ENCODE results near the gene SLIT3. TPM values are rescaled to one million over a fixed set of nuclear protein-coding genes. Genes with fewer than 3 reads are reported as not detected.

The SLIT3 gene
- total RNA-seq, 1 donor from 2014 or later = 0.22 TPM

DNA sequence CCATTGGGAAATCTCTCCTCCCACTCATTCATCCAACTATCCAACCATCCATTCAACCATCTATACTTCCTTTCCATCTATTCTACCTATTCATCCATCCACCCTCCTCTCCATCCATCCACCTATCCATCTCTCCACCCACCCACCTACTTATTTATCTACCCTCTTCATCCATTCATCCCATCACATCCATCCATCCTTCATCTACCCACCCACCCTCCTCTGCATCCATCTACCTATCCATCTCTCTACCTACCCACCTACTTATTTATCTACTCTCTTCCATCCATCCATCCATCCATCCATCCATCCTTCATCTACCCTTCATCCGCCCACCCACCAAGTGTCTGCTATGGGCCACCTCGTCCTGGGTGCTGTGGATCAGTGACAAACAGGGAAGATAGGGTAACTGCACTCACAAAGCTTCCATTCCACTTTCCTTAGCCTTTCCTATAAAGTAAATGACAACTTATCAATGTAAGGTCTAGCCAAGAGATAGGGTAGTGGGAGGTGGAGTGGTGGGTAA, 625.0 kb downstream of the SLIT3 start:
- Histone ChIP-seq H3K9me3 (ENCODE audit: low read depth) (no peaks in the 10 kb centered on the region), H3K79me2 (ENCODE audit: low read depth) (no peaks in the 10 kb centered on the region)
- no peak for DNase-seq (ENCODE audit: low spot score)

GRCh38 chr5:168674893-168675482, 626.0 kb downstream of the SLIT3 start:
- Mint-ChIP-seq H3K27ac (no peak overlapping the region), H3K9me3 (no peaks in the 10 kb centered on the region), H3K4me1 (peaks cover 4% of the 10 kb centered on the region), H3K36me3 (no peaks in the 10 kb centered on the region), H3K4me3 (no peak overlapping the region), H3K27me3 (ENCODE audit: insufficient read depth, low read depth) (peaks cover 6% of the 10 kb centered on the region)
- Histone ChIP-seq H3K9ac (no peak overlapping the region), H3K27ac (no peak overlapping the region), H3K4me2 (no peak overlapping the region), H3F3A (ENCODE audit: low read depth) (no peaks in the 10 kb centered on the region), H3K4me1 (no peaks in the 10 kb centered on the region), H3K79me2 (ENCODE audit: low read depth) (no peaks in the 10 kb centered on the region), H3K4me3 (no peak overlapping the region), H3K9me3 (ENCODE audit: low read depth) (no peaks in the 10 kb centered on the region), H3K27me3 (no peaks in the 10 kb centered on the region), H2AFZ (replicated peaks) (no peak overlapping the region), H3K36me3 (no peaks in the 10 kb centered on the region), H4K20me1 (ENCODE audit: low read depth) (no peaks in the 10 kb centered on the region)
- peak; percentile 39 for DNase-seq (ENCODE audit: low spot score)
- TF ChIP-seq, protein P1, sequence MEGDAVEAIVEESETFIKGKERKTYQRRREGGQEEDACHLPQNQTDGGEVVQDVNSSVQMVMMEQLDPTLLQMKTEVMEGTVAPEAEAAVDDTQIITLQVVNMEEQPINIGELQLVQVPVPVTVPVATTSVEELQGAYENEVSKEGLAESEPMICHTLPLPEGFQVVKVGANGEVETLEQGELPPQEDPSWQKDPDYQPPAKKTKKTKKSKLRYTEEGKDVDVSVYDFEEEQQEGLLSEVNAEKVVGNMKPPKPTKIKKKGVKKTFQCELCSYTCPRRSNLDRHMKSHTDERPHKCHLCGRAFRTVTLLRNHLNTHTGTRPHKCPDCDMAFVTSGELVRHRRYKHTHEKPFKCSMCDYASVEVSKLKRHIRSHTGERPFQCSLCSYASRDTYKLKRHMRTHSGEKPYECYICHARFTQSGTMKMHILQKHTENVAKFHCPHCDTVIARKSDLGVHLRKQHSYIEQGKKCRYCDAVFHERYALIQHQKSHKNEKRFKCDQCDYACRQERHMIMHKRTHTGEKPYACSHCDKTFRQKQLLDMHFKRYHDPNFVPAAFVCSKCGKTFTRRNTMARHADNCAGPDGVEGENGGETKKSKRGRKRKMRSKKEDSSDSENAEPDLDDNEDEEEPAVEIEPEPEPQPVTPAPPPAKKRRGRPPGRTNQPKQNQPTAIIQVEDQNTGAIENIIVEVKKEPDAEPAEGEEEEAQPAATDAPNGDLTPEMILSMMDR (IDR thresholded peaks at IDR 0.05) = no peak
- TF ChIP-seq EZH2 (IDR thresholded peaks at IDR 0.05) (no peak), EZH2phosphoT487 (IDR thresholded peaks at IDR 0.05) (no peak)

More for the DNA sequence above, 625.0 kb downstream of the SLIT3 start:
- Mint-ChIP-seq H3K27me3 (ENCODE audit: insufficient read depth, low read depth) (peaks cover 8% of the 10 kb centered on the region), H3K4me3 (no peak overlapping the region), H3K27ac (no peak overlapping the region), H3K4me1 (peaks cover 12% of the 10 kb centered on the region), H3K9me3 (no peaks in the 10 kb centered on the region), H3K36me3 (no peaks in the 10 kb centered on the region)
- Histone ChIP-seq H3K4me2 (no peak overlapping the region), H3K27ac (no peak overlapping the region), H3K4me3 (no peak overlapping the region), H3K9ac (no peak overlapping the region), H3K27me3 (no peaks in the 10 kb centered on the region), H2AFZ (replicated peaks) (no peak overlapping the region), H3K36me3 (no peaks in the 10 kb centered on the region), H4K20me1 (ENCODE audit: low read depth) (no peaks in the 10 kb centered on the region), H3K4me1 (no peaks in the 10 kb centered on the region), H3F3A (ENCODE audit: low read depth) (no peaks in the 10 kb centered on the region)
- TF ChIP-seq, protein P1 (IDR thresholded peaks at IDR 0.05) = no peak
- TF ChIP-seq EZH2phosphoT487 (IDR thresholded peaks at IDR 0.05) (no peak), EZH2 (IDR thresholded peaks at IDR 0.05) (no peak)

GRCh38 chr5:168672888-168673287, 628.1 kb downstream of the SLIT3 start:
- no peak overlapping the region for H3K4me3 ChIP-seq
- no peaks in the 10 kb centered on the region for H3K4me1 ChIP-seq
- no peak overlapping the region for H3K9ac ChIP-seq
- Mint-ChIP-seq H3K27me3 (ENCODE audit: insufficient read depth, low read depth) (peaks cover 6% of the 10 kb centered on the region), H3K4me1 (no peaks in the 10 kb centered on the region), H3K36me3 (no peaks in the 10 kb centered on the region), H3K4me3 (no peak overlapping the region), H3K9me3 (no peaks in the 10 kb centered on the region), H3K27ac (no peak overlapping the region)
- no peaks in the 10 kb centered on the region for H3K79me2 ChIP-seq (ENCODE audit: low read depth)
- no peak for DNase-seq (ENCODE audit: low spot score)
- H3K27me3 ChIP-seq = no peaks in the 10 kb centered on the region
- no peaks in the 10 kb centered on the region for H3K36me3 ChIP-seq
- no peaks in the 10 kb centered on the region for H4K20me1 ChIP-seq (ENCODE audit: low read depth)
- H3K9me3 ChIP-seq (ENCODE audit: low read depth) = no peaks in the 10 kb centered on the region
- H3F3A ChIP-seq (ENCODE audit: low read depth) = no peaks in the 10 kb centered on the region
- H3K4me2 ChIP-seq = no peak overlapping the region
- H2AFZ ChIP-seq (replicated peaks) = no peak overlapping the region
- TF ChIP-seq, protein P1 (IDR thresholded peaks at IDR 0.05) = no peak
- no peak for TF ChIP-seq EZH2 (IDR thresholded peaks at IDR 0.05)
- TF ChIP-seq EZH2phosphoT487 (IDR thresholded peaks at IDR 0.05) = no peak
- no peak overlapping the region for H3K27ac ChIP-seq
